GM20000 (cell line): ENCODE data around the gene DMAP1.

Source experiments
- DNase-seq: peaks from one replicate; pipeline ENCODE4 v3.0.0; 2012; ENCODE audit warnings: low spot score
- CTCF ChIP-seq: IDR thresholded peaks from 2 replicates; pipeline ENCODE4 v1.5.1; 2012; ENCODE audit warnings: mild to moderate bottlenecking, control low read depth; ENCODE audit errors: extremely low read depth, missing control alignments

Gene DMAP1

GRCh38 chr1:44249543-44249942 lies 36.3 kb downstream of the DMAP1 start:
- no peak for DNase-seq
- no peak for TF ChIP-seq CTCF

GRCh38 chr1:44250068-44250781 lies 37.0 kb downstream of the DMAP1 start:
- DNase-seq = no peak
- no peak for TF ChIP-seq CTCF

GRCh38 chr1:44251486-44251885 lies 38.2 kb downstream of the DMAP1 start:
- no peak for TF ChIP-seq CTCF
- DNase-seq = no peak

GRCh38 chr1:44251989-44252671 lies 38.9 kb downstream of the DMAP1 start:
- no peak for DNase-seq
- no peak for TF ChIP-seq CTCF

GRCh38 chr1:44254392-44254910 lies 41.2 kb downstream of the DMAP1 start:
- no peak for DNase-seq
- no peak for TF ChIP-seq CTCF

- TF ChIP-seq CTCF = no peak
- no peak for DNase-seq
These were observed 43.7 kb downstream of the DMAP1 start for GRCh38 chr1:44256762-44257554.

- no peak for DNase-seq
- no peak for TF ChIP-seq CTCF
These were observed 45.8 kb downstream of the DMAP1 start for GRCh38 chr1:44259090-44259489.
